ENCODE results near the gene UQCR10. TPM values are rescaled to one million over a fixed set of nuclear protein-coding genes. Genes with fewer than 3 reads are reported as not detected.

Gene UQCR10
- total RNA-seq, 1 experiment from 2014 or later, result 119 TPM

DNA sequence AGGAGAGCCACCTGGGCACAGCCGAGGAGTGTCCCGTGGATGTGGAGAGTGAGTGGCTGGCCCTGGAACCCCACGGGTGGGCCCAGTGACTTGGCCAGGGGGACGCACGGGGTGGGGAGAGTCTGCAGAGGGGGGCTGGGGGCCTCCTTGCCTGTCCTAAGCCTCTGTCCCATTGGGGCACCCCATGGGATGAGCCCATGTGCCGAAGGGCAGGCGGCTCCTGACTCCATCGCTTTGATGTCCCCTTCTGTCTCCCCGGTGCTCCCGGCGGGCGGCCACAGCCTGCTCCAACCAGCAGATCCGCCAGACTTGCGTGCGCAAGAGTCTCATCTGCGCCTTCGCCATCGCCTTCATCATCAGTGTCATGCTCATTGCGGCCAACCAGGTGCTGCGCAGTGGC is 38.0 kb upstream of the UQCR10 start (continued):
- TF ChIP-seq, protein P1, sequence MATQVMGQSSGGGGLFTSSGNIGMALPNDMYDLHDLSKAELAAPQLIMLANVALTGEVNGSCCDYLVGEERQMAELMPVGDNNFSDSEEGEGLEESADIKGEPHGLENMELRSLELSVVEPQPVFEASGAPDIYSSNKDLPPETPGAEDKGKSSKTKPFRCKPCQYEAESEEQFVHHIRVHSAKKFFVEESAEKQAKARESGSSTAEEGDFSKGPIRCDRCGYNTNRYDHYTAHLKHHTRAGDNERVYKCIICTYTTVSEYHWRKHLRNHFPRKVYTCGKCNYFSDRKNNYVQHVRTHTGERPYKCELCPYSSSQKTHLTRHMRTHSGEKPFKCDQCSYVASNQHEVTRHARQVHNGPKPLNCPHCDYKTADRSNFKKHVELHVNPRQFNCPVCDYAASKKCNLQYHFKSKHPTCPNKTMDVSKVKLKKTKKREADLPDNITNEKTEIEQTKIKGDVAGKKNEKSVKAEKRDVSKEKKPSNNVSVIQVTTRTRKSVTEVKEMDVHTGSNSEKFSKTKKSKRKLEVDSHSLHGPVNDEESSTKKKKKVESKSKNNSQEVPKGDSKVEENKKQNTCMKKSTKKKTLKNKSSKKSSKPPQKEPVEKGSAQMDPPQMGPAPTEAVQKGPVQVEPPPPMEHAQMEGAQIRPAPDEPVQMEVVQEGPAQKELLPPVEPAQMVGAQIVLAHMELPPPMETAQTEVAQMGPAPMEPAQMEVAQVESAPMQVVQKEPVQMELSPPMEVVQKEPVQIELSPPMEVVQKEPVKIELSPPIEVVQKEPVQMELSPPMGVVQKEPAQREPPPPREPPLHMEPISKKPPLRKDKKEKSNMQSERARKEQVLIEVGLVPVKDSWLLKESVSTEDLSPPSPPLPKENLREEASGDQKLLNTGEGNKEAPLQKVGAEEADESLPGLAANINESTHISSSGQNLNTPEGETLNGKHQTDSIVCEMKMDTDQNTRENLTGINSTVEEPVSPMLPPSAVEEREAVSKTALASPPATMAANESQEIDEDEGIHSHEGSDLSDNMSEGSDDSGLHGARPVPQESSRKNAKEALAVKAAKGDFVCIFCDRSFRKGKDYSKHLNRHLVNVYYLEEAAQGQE (IDR thresholded peaks at IDR 0.05; ENCODE audit: low read depth), result no peak
- no peak for TF ChIP-seq SIN3A (IDR thresholded peaks at IDR 0.05; ENCODE audit: low read depth)

DNA sequence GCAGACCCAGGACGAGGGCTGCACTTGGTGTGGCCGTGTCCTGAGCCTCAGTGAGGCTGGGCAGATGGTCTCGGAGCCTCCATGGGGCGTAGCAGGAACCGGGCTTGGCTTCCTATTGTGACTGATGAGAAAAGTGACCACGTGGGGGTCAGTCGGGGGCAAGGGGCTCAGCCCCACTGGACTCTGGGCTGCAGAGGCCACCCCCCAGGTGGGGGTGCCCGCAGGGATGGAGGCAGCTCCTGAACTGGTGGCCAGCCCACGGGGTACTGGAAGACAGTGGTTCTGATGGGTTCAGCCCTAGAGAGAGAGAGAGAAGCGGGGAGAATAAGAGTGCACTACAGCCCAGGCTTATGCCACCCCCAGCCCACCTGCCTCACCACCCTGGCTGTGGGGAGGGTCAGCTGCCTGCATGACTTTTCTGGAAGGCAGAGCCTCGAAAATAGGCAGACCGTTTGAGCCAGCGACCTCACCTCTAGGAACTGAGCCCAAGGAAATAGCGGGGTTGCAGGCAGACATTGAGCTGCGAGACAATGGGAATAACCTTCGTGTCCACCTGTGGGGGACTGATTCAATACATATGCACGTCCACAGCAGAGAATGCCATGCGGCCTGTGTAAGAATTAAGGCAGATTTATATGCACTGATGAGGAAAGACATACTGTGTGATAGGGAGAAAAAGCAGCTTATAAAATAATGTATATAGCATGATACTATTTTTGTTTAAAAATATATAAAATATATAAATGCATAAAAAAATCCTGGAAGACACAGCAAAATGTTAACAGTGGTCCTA is 35.9 kb upstream of the UQCR10 start:
- ATAC-seq (no peak), DNase-seq (ENCODE audit: low read depth, low spot score) (no peak)
- no peak overlapping the region for H3K27ac ChIP-seq (ENCODE audit: low read depth, low read length)
- H3K9me3 ChIP-seq (ENCODE audit: control insufficient read depth in 1 of 2, insufficient read depth in 1 of 2, low read depth in 1 of 2, low read length in 2 of 2), result no peaks in the 10 kb centered on the region
- no peak overlapping the region for H2AFZ ChIP-seq (ENCODE audit: low read depth, low read length, poor library complexity, severe bottlenecking)
- H3K27me3 ChIP-seq (ENCODE audit: insufficient read depth, low read length), result no peaks in the 10 kb centered on the region
- TF ChIP-seq EZH2phosphoT487 (IDR thresholded peaks at IDR 0.05; ENCODE audit: borderline replicate concordance), result no peak
- no TSS peak for BruUV-seq (replicated peaks)
- H3K9ac ChIP-seq (ENCODE audit: low read length), result no peak overlapping the region
- H3K4me2 ChIP-seq (ENCODE audit: low read length), result no peak overlapping the region
- POLR2A ChIA-PET, result no interaction called here
- H3K36me3 ChIP-seq (ENCODE audit: control insufficient read depth in 1 of 2, insufficient read depth in 2 of 2, low read length in 2 of 2), result no peaks in the 10 kb centered on the region
- no peak overlapping the region for H3K4me3 ChIP-seq (replicated peaks in 1 of 2; ENCODE audit: low read depth in 1 of 2, low read length in 2 of 2)
- no peaks in the 10 kb centered on the region for H4K20me1 ChIP-seq (ENCODE audit: insufficient read depth)
- CTCF ChIA-PET, result no interaction called here
- intact Hi-C loops (cut with micrococcal nuclease), result no loop called here
- RAD21 ChIA-PET (ENCODE audit: low non-redundant PET in 1 of 2, low total read pairs in 2 of 2, uncharacterized antibody in 2 of 2, unreplicated experiment in 2 of 2), result no interaction called here
- peaks cover 0 to 6% of the 10 kb centered on the region in 2 experiments; a peak in 2 of 4 replicates for H3K4me1 ChIP-seq (ENCODE audit: control insufficient read depth in 1 of 2, insufficient read depth in 2 of 2, low read length in 2 of 2)
- H3K9me2 ChIP-seq (ENCODE audit: insufficient read depth), result no peaks in the 10 kb centered on the region
- no peaks in the 10 kb centered on the region for H3K79me2 ChIP-seq (ENCODE audit: insufficient read depth, low read length)

All from HCT116 (cell line).